IMR-90 (cell line): ENCODE results near the gene SYNE2. TPM values are rescaled to one million over a fixed set of nuclear protein-coding genes. Genes with fewer than 3 reads are reported as not detected.

Experiments used
- ATAC-seq: fragments of 200-7000 bp; cut with Tn5 transposase; 2 replicates; pipeline ENCODE4 v1.9.1; 2020; ENCODE audit warnings: low read depth, mild to moderate bottlenecking, moderate library complexity
- BruUV-seq: library from RNA; stranded (reverse); fragments of 400-500 nt; replicated peaks from 2 replicates; lab custom pipeline; 2021; lab: Mats Ljungman, UMichigan
- CTCF ChIA-PET: fragments of 300-600 bp; formaldehyde crosslinking; extraction: SDS; loops from one replicate; lab custom pipeline; 2021; ENCODE audit warnings: antibody characterized with exemption; lab: Yijun Ruan, JAX
- POLR2A ChIA-PET: fragments of 300-600 bp; sonication (Branson Sonifier 250); formaldehyde crosslinking; loops from one replicate; lab custom pipeline; 2022; ENCODE audit warnings: antibody characterized with exemption; ENCODE audit not compliant: unreplicated experiment; lab: Charles Lee
- DNase-seq: peaks from one replicate; pipeline ENCODE4 v3.0.0; 2013
- H2AFZ ChIP-seq: replicated peaks from 2 replicates; pipeline ENCODE3; 2013; ENCODE audit warnings: low read length, mild to moderate bottlenecking; ENCODE audit not compliant: poor library complexity
- H2AK5ac ChIP-seq: 2 replicates; pipeline ENCODE4 v1.6.1; 2013; ENCODE audit warnings: low read depth, low read length, inconsistent platforms
- H2AK9ac ChIP-seq: replicated peaks from 2 replicates; pipeline ENCODE3; 2013; ENCODE audit warnings: mild to moderate bottlenecking, low read depth, low read length, moderate library complexity; ENCODE audit not compliant: poor library complexity
- H2BK120ac ChIP-seq: 2 replicates; pipeline ENCODE4 v1.6.1; 2013; ENCODE audit warnings: low read depth, low read length, inconsistent platforms
- H2BK15ac ChIP-seq: 3 replicates; pipeline ENCODE4 v1.6.1; 2013; ENCODE audit warnings: low read depth, low read length, inconsistent platforms
- H2BK20ac ChIP-seq: 2 replicates; pipeline ENCODE4 v1.6.1; 2013; ENCODE audit warnings: low read depth, mild to moderate bottlenecking, inconsistent platforms, low read length, moderate library complexity
- H2BK5ac ChIP-seq: 2 replicates; pipeline ENCODE4 v1.6.1; 2013; ENCODE audit warnings: mild to moderate bottlenecking, low read depth, low read length, inconsistent platforms; ENCODE audit not compliant: poor library complexity, severe bottlenecking
- H3K14ac ChIP-seq: replicated peaks from 2 replicates; pipeline ENCODE4 v1.6.1; 2013; ENCODE audit warnings: low read depth, low read length, inconsistent platforms
- H3K18ac ChIP-seq: 2 replicates; pipeline ENCODE4 v1.6.1; 2013; ENCODE audit warnings: low read depth, low read length, control low read depth
- H3K23ac ChIP-seq: 2 replicates; pipeline ENCODE4 v1.6.1; 2013; ENCODE audit warnings: low read depth, low read length, inconsistent platforms
- H3K27ac ChIP-seq: 2 replicates; pipeline ENCODE4 v1.5.1; 2013; ENCODE audit warnings: mild to moderate bottlenecking, control low read depth, low read length; ENCODE audit not compliant: insufficient read depth
- H3K27me3 ChIP-seq: 2 replicates; pipeline ENCODE4 v1.6.1; 2013; ENCODE audit warnings: low read length; ENCODE audit not compliant: control insufficient read depth, insufficient read depth
- H3K36me3 ChIP-seq: 2 replicates; pipeline ENCODE4 v1.6.1; 2013; ENCODE audit warnings: low read length, mixed read lengths; ENCODE audit not compliant: control insufficient read depth, insufficient read depth
- H3K4ac ChIP-seq: 2 replicates; pipeline ENCODE4 v1.6.1; 2013; ENCODE audit warnings: low read depth, low read length, inconsistent platforms
- H3K4me1 ChIP-seq: 2 replicates; pipeline ENCODE4 v1.6.1; 2013; ENCODE audit warnings: low read length, mixed read lengths; ENCODE audit not compliant: control insufficient read depth, insufficient read depth
- H3K4me2 ChIP-seq: 2 replicates; pipeline ENCODE4 v1.6.1; 2013; ENCODE audit warnings: low read depth, mild to moderate bottlenecking, control low read depth, low read length, moderate library complexity
- H3K4me3 ChIP-seq: 2 replicates; pipeline ENCODE4 v1.5.1; 2013; ENCODE audit warnings: low read depth, mild to moderate bottlenecking, control low read depth, low read length, moderate library complexity; ENCODE audit not compliant: insufficient read depth
- H3K56ac ChIP-seq: 2 replicates; pipeline ENCODE4 v1.6.1; 2013; ENCODE audit warnings: low read length, inconsistent platforms; ENCODE audit not compliant: insufficient read depth; ENCODE audit errors: extremely low read depth
- H3K79me1 ChIP-seq, 2 experiments: 2 replicates each; pipeline ENCODE4 v1.6.1; 2013; ENCODE audit warnings: low read length in 2 of 2, inconsistent platforms in 1 of 2, low read depth in 1 of 2
- H3K9ac ChIP-seq: 2 replicates; pipeline ENCODE4 v1.6.1; 2013; ENCODE audit warnings: low read depth, low read length, control low read depth
- H3K9me1 ChIP-seq: 2 replicates; pipeline ENCODE4 v1.6.1; 2013; ENCODE audit warnings: low read length, inconsistent platforms; ENCODE audit not compliant: insufficient read depth
- H3K9me3 ChIP-seq: 2 replicates; pipeline ENCODE4 v1.6.1; 2013; ENCODE audit warnings: low read length; ENCODE audit not compliant: control insufficient read depth, insufficient read depth
- H4K20me1 ChIP-seq: 2 replicates; pipeline ENCODE4 v1.6.1; 2013; ENCODE audit warnings: low read length, inconsistent platforms; ENCODE audit not compliant: insufficient read depth
- H4K5ac ChIP-seq: 2 replicates; pipeline ENCODE4 v1.6.1; 2013; ENCODE audit warnings: mild to moderate bottlenecking, low read depth, low read length, control low read depth
- H4K8ac ChIP-seq, 2 experiments: 2 replicates each; pipeline ENCODE4 v1.6.1; 2013; ENCODE audit warnings: low read depth in 2 of 2, low read length in 2 of 2, control low read depth in 1 of 2, inconsistent platforms in 1 of 2
- H4K91ac ChIP-seq: 2 replicates; pipeline ENCODE4 v1.6.1; 2013; ENCODE audit warnings: low read depth, low read length, inconsistent platforms; ENCODE audit not compliant: insufficient read depth
- BHLHE40 ChIP-seq: fragments of 150-350 bp; IDR thresholded peaks from 2 replicates; pipeline ENCODE4 v1.6.1; 2016; ENCODE audit warnings: mild to moderate bottlenecking, low read depth, low read length
- CEBPB ChIP-seq: IDR thresholded peaks from 2 replicates; pipeline ENCODE4 v1.6.1; 2012; ENCODE audit warnings: low read depth, low read length, improper control_type of control experiment
- CHD1 ChIP-seq: IDR thresholded peaks from 2 replicates; pipeline ENCODE4 v1.6.1; 2012; ENCODE audit warnings: low read depth, low read length, improper control_type of control experiment
- FOS ChIP-seq: fragments of 150-350 bp; IDR thresholded peaks from 2 replicates; pipeline ENCODE4 v1.6.1; 2016; ENCODE audit warnings: low read depth, low read length
- MAFK ChIP-seq: IDR thresholded peaks from 2 replicates; pipeline ENCODE4 v1.6.1; 2012; ENCODE audit warnings: low read depth, low read length, improper control_type of control experiment
- MAZ ChIP-seq: IDR thresholded peaks from 2 replicates; pipeline ENCODE4 v1.6.1; 2012; ENCODE audit warnings: low read depth, mild to moderate bottlenecking, low read length, improper control_type of control experiment, moderate library complexity, borderline replicate concordance
- MXI1 ChIP-seq: IDR thresholded peaks from 2 replicates; pipeline ENCODE4 v1.6.1; 2012; ENCODE audit warnings: low read depth, mild to moderate bottlenecking, low read length, moderate library complexity, borderline replicate concordance
- NFE2L2 ChIP-seq: fragments of 150-350 bp; IDR thresholded peaks from 2 replicates; pipeline ENCODE4 v1.6.1; 2016; ENCODE audit warnings: low read depth, mild to moderate bottlenecking, low read length
- POLR2A ChIP-seq: IDR thresholded peaks from 2 replicates; pipeline ENCODE4 v1.6.1; 2012; ENCODE audit warnings: mild to moderate bottlenecking, low read depth, low read length
- RAD21 ChIP-seq: IDR thresholded peaks from 2 replicates; pipeline ENCODE4 v1.6.1; 2012; ENCODE audit warnings: low read length, improper control_type of control experiment
- RCOR1 ChIP-seq: IDR thresholded peaks from 2 replicates; pipeline ENCODE4 v1.6.1; 2012; ENCODE audit warnings: mild to moderate bottlenecking, low read length, improper control_type of control experiment; ENCODE audit not compliant: insufficient replicate concordance
- RFX5 ChIP-seq: IDR thresholded peaks from 2 replicates; pipeline ENCODE4 v1.8.0; 2012; ENCODE audit warnings: low read depth, mild to moderate bottlenecking, low read length, moderate library complexity
- SMC3 ChIP-seq: fragments of 150-350 bp; IDR thresholded peaks from 2 replicates; pipeline ENCODE4 v1.6.1; 2016; ENCODE audit warnings: low read depth, mild to moderate bottlenecking, antibody characterized with exemption, low read length, moderate library complexity
- USF2 ChIP-seq: fragments of 150-350 bp; IDR thresholded peaks from 2 replicates; pipeline ENCODE4 v1.6.1; 2017; ENCODE audit warnings: mild to moderate bottlenecking, antibody characterized with exemption, low read length, low read depth
- WGBS, 2 experiments: methylation state at CpG; one replicate each; pipeline versions ENCODE4 v1.1.5 to v1.1.7; 2013; ENCODE audit warnings: missing lambda C conversion rate in 2 of 2; ENCODE audit not compliant: insufficient read length in 1 of 2; ENCODE audit errors: extremely low coverage in 2 of 2; 5-methylcytosine and 5-hydroxymethylcytosine counted together
- dilution Hi-C: fragments of 300-500 bp; cut with HindIII; formaldehyde crosslinking; loops from one replicate; pipeline ENCODE4 v1.14.3; 2018; ENCODE audit warnings: low sequenced_read_pairs; ENCODE audit not compliant: unreplicated experiment
- in situ Hi-C: fragments of 300-500 bp; cut with MboI; formaldehyde crosslinking; loops from 3 replicates; pipeline ENCODE4 v1.14.3; 2019; ENCODE audit warnings: low sequenced_read_pairs, inconsistent platforms, mixed read lengths
- intact Hi-C: fragments of 100-400 bp; cut with micrococcal nuclease; formaldehyde crosslinking; loops from 2 replicates; pipeline ENCODE4 v1.10.0; 2022
- polyA plus RNA-seq, 3 experiments: library from polyadenylated mRNA; depleted of rRNA; stranded (reverse); fragments of >200 nt; gene quantifications; 2 replicates each; pipeline ENCODE4 v1.2.3, GENCODE V29; 2012; ENCODE audit warnings: low replicate concordance in 1 of 3
- total RNA-seq: library from RNA; depleted of rRNA; stranded (reverse); fragments of >200 nt; gene quantifications from 2 replicates; pipeline ENCODE4 v1.2.3, GENCODE V29; 2012

Gene SYNE2
- total and polyA plus RNA-seq, 2 of the 4 experiments (the other 2 are of a cell fraction): 5.2 to 28.9 TPM

GRCh38 chr14:64147126-64147790 is 294.5 kb downstream of the SYNE2 start:
- Histone ChIP-seq H2BK5ac (no peak overlapping the region), H2BK15ac (no peak overlapping the region), H3K79me1 (no peaks in the 10 kb centered on the region), H3K4me1 (peaks cover 3% of the 10 kb centered on the region; the same call in 1 of the 2 replicates), H3K4ac (0 out of 2 replicates have a peak overlapping the region, but pooled peaks have one; percentile 3), H2AK5ac (no peak overlapping the region), H3K27me3 (no peaks in the 10 kb centered on the region), H4K20me1 (no peaks in the 10 kb centered on the region), H3K23ac (no peak overlapping the region), H3K14ac (no peak overlapping the region), H3K27ac (no peak overlapping the region), H3K9me1 (peaks cover 8% of the 10 kb centered on the region), H3K9me3 (no peaks in the 10 kb centered on the region), H2BK20ac (no peak overlapping the region), H2AFZ (peak overlapping the region; percentile 72), H4K5ac (no peak overlapping the region), H3K36me3 (no peaks in the 10 kb centered on the region), H4K8ac (no peak overlapping the region), H2BK120ac (no peak overlapping the region), H3K9ac (no peak overlapping the region), H3K18ac (no peak overlapping the region), H4K91ac (no peak overlapping the region), H3K4me3 (no peak overlapping the region), H3K4me2 (no peak overlapping the region), H3K56ac (no peak overlapping the region), H2AK9ac (peak overlapping the region; percentile 12)
- ATAC-seq: peak; percentile 91
- in situ Hi-C loops (no loop called here), intact Hi-C loops (no loop called here), dilution Hi-C loops (no loop called here)
- peak; percentile 71 for DNase-seq
- no TSS peak for BruUV-seq
- WGBS, 2 experiments: no CpG with 5 or more reads among the region's 7 CpGs
- CTCF ChIA-PET: no interaction called here
- TF ChIP-seq NFE2L2: no peak
- TF ChIP-seq MXI1: no peak
- TF ChIP-seq RAD21: no peak
- TF ChIP-seq SMC3: no peak
- no peak for TF ChIP-seq FOS
- no peak for TF ChIP-seq CHD1
- TF ChIP-seq POLR2A: no peak
- TF ChIP-seq MAZ: no peak
- TF ChIP-seq CEBPB: no peak
- TF ChIP-seq USF2: no peak
- no peak for TF ChIP-seq RFX5
- no peak for TF ChIP-seq BHLHE40
- no peak for TF ChIP-seq RCOR1
- TF ChIP-seq MAFK: no peak
- POLR2A ChIA-PET: no interaction called here
